Fibroblast of peridontal ligament (primary cell): ENCODE results near the gene ZSCAN21.
"Not testable (repeated sequence)": the region's sequence is repeated elsewhere in the genome, so short reads cannot be mapped to it uniquely, and the experiment has no call there.

Source experiments
- DNase-seq: peaks from one replicate; pipeline ENCODE4 v3.0.0-alpha.2; 2010; ENCODE audit errors: extremely low read depth

Gene ZSCAN21

GRCh38 chr7:100049441-100050291 is at the start of gene ZSCAN21:
Gene ZSCAN21, plus strand, starts transcription at chr7:100049774. Its CDS starts 7,233 bp downstream, at chr7:100057007.
- peak; percentile 85 for DNase-seq

- DNase-seq: no peak
Observed at GRCh38 chr7:100000239-100000638, 49.3 kb upstream of the ZSCAN21 start.

- no peak for DNase-seq
Observed at GRCh38 chr7:100003711-100004661, 45.6 kb upstream of the ZSCAN21 start.

- DNase-seq: no peak
Observed at GRCh38 chr7:100007887-100008286, 41.7 kb upstream of the ZSCAN21 start.

GRCh38 chr7:100008525-100008924 is 41.0 kb upstream of the ZSCAN21 start:
- no peak for DNase-seq

- DNase-seq: not testable (repeated sequence)
Observed at GRCh38 chr7:100009952-100010351, 39.6 kb upstream of the ZSCAN21 start.

- DNase-seq: no peak
Observed at GRCh38 chr7:100010901-100011300, 38.7 kb upstream of the ZSCAN21 start.

- no peak for DNase-seq
Observed at GRCh38 chr7:100011516-100011915, 38.1 kb upstream of the ZSCAN21 start.

- not testable (repeated sequence) for DNase-seq
Observed at GRCh38 chr7:100012385-100013327, 36.9 kb upstream of the ZSCAN21 start.

- DNase-seq: no peak
Observed at GRCh38 chr7:100013328-100013676, 36.3 kb upstream of the ZSCAN21 start.

GRCh38 chr7:100015232-100016214 is 34.1 kb upstream of the ZSCAN21 start, which contains the start of gene ZKSCAN1:
Gene ZKSCAN1, plus strand, starts transcription at chr7:100015596. Its CDS starts 7,911 bp downstream, at chr7:100023507.
- peak; percentile 93 for DNase-seq

GRCh38 chr7:100016215-100016901 is 33.2 kb upstream of the ZSCAN21 start:
- peak; percentile 45 for DNase-seq

GRCh38 chr7:100017300-100017699 is 32.3 kb upstream of the ZSCAN21 start:
- peak; percentile 42 for DNase-seq

GRCh38 chr7:100017875-100018274 is 31.7 kb upstream of the ZSCAN21 start:
- no peak for DNase-seq

GRCh38 chr7:100019908-100020307 is 29.7 kb upstream of the ZSCAN21 start:
- DNase-seq: no peak

GRCh38 chr7:100021297-100021696 is 28.3 kb upstream of the ZSCAN21 start:
- no peak for DNase-seq

- no peak for DNase-seq
Observed at GRCh38 chr7:100022621-100023020, 27.0 kb upstream of the ZSCAN21 start.

GRCh38 chr7:100023526-100023925 is 26.0 kb upstream of the ZSCAN21 start:
- DNase-seq: no peak

- DNase-seq: no peak
Observed at GRCh38 chr7:100024020-100024619, 25.5 kb upstream of the ZSCAN21 start.
